CD8-positive, alpha-beta memory T cell (primary cell): ENCODE results near the gene KRTAP22-1. TPM values are rescaled to one million over a fixed set of nuclear protein-coding genes. Genes with fewer than 3 reads are reported as not detected.

ENCODE experiments used
- CTCF ChIA-PET: fragments of 350-600 bp; sonication (Branson Sonifier 250); formaldehyde crosslinking; loops from one replicate; lab custom pipeline; 2021; ENCODE audit warnings: antibody characterized with exemption; lab: Charles Lee
- POLR2A ChIA-PET: fragments of 350-600 bp; sonication (Branson Sonifier 250); formaldehyde crosslinking; loops from one replicate; lab custom pipeline; 2021; ENCODE audit warnings: antibody characterized with exemption; lab: Charles Lee
- DNase-seq, 5 donors: peaks; one replicate each; pipeline versions ENCODE4 v3.0.0 to v3.0.0-alpha.2; 2020 to 2022; ENCODE audit warnings: mixed read lengths in 1 of 5
- H3K27ac ChIP-seq: one replicate; pipeline ENCODE4 v1.7.0; 2013; ENCODE audit warnings: low read depth, mild to moderate bottlenecking, low read length, moderate library complexity
- H3K27me3 ChIP-seq: 2 replicates; pipeline ENCODE4 v1.7.0; 2013; ENCODE audit warnings: low read length, mild to moderate bottlenecking; ENCODE audit not compliant: insufficient read depth, poor library complexity, severe bottlenecking
- H3K36me3 ChIP-seq: 2 replicates; pipeline ENCODE4 v1.7.0; 2013; ENCODE audit warnings: mild to moderate bottlenecking, low read length, moderate library complexity; ENCODE audit not compliant: insufficient read depth
- H3K4me1 ChIP-seq: 2 replicates; pipeline ENCODE4 v1.7.0; 2013; ENCODE audit warnings: mild to moderate bottlenecking, low read length, moderate library complexity; ENCODE audit not compliant: insufficient read depth
- H3K4me3 ChIP-seq: 2 replicates; pipeline ENCODE4 v1.7.0; 2013; ENCODE audit warnings: mild to moderate bottlenecking, low read length
- H3K9me3 ChIP-seq: 2 replicates; pipeline ENCODE4 v1.7.0; 2013; ENCODE audit warnings: mild to moderate bottlenecking, low read length
- H3K27ac Mint-ChIP-seq, 8 donors: one replicate each; pipeline ENCODE4 v1.8.0; 2020 to 2021; ENCODE audit warnings: mixed read lengths in 8 of 8, mild to moderate bottlenecking in 6 of 8, inconsistent platforms in 3 of 8, moderate library complexity in 3 of 8
- H3K27me3 Mint-ChIP-seq, 2 donors: one replicate each; pipeline ENCODE4 v1.8.0; 2020 to 2021; ENCODE audit warnings: mixed read lengths in 2 of 2, mild to moderate bottlenecking in 1 of 2, moderate library complexity in 1 of 2
- H3K36me3 Mint-ChIP-seq, 3 donors: one replicate each; pipeline ENCODE4 v1.8.0; 2020 to 2021; ENCODE audit warnings: mixed read lengths in 3 of 3, inconsistent platforms in 1 of 3, mild to moderate bottlenecking in 1 of 3
- H3K4me1 Mint-ChIP-seq, 3 donors: one replicate each; pipeline ENCODE4 v1.8.0; 2020 to 2021; ENCODE audit warnings: mixed read lengths in 3 of 3, inconsistent platforms in 1 of 3, mild to moderate bottlenecking in 1 of 3
- H3K4me3 Mint-ChIP-seq, 7 donors: one replicate each; pipeline ENCODE4 v1.8.0; 2020 to 2021; ENCODE audit warnings: mixed read lengths in 7 of 7, mild to moderate bottlenecking in 6 of 7, moderate library complexity in 4 of 7, inconsistent platforms in 2 of 7
- H3K9me3 Mint-ChIP-seq, 5 donors: one replicate each; pipeline ENCODE4 v1.8.0; 2020 to 2022; ENCODE audit warnings: mixed read lengths in 5 of 5, mild to moderate bottlenecking in 3 of 5, moderate library complexity in 2 of 5, inconsistent platforms in 1 of 5
- polyA plus RNA-seq: library from polyadenylated mRNA; unstranded; fragments of 300-500 nt; fragmentation: Illumina TruSeq; gene quantifications from one replicate; pipeline ENCODE4 v1.2.3, GENCODE V29; 2021
- total RNA-seq, 2 experiments: library from RNA; stranded (reverse); gene quantifications; one replicate each; pipeline ENCODE4 v1.2.3, GENCODE V29; 2021

The KRTAP22-1 gene
- total and polyA plus RNA-seq, 3 experiments from 2014 or later = not detected

GRCh38 chr21:30577766-30578165, 23.1 kb upstream of the KRTAP22-1 start:
- H3K36me3 Mint-ChIP-seq = no peaks in the 10 kb centered on the region

DNA sequence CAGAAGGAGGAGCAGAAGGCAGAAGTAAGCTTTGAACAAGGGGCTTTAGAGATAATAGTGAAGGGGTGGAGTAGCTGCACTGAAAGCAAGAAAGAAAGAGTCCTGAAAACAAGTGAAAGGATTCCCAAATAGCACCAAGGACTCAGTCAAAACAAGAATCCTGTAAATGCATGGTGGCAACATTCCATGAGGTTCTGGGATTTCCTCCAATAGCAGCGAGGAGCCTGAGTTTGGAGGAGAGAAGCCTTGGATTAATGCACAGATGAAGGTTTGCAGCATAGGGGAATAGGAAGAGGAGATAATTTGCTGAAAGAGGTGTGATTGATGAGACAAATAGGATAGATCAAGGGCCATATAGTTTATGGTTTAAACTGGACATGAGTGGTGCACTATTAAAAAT, 21.5 kb upstream of the KRTAP22-1 start:
- H3K27me3 Mint-ChIP-seq = no peaks in the 10 kb centered on the region
- Histone ChIP-seq H3K4me1 (no peaks in the 10 kb centered on the region), H3K27ac (no peak overlapping the region), H3K36me3 (no peaks in the 10 kb centered on the region), H3K4me3 (no peak overlapping the region), H3K27me3 (no peaks in the 10 kb centered on the region), H3K9me3 (no peaks in the 10 kb centered on the region)
- H3K27ac Mint-ChIP-seq = no peak overlapping the region
- H3K4me3 Mint-ChIP-seq = no peak overlapping the region
- peaks cover 0 to 3% (median 0%) of the 10 kb centered on the region in 5 donors for H3K9me3 Mint-ChIP-seq
- ChIA-PET POLR2A (no interaction called here), CTCF (no interaction called here)
- no peaks in the 10 kb centered on the region for H3K4me1 Mint-ChIP-seq
- DNase-seq = no peak
- no peaks in the 10 kb centered on the region for H3K36me3 Mint-ChIP-seq

More at GRCh38 chr21:30577766-30578165, 23.1 kb upstream of the KRTAP22-1 start:
- H3K27ac Mint-ChIP-seq = no peak overlapping the region
- Histone ChIP-seq H3K4me3 (no peak overlapping the region), H3K36me3 (no peaks in the 10 kb centered on the region), H3K27ac (no peak overlapping the region), H3K4me1 (no peaks in the 10 kb centered on the region), H3K27me3 (no peaks in the 10 kb centered on the region), H3K9me3 (no peaks in the 10 kb centered on the region)
- ChIA-PET CTCF (no interaction called here), POLR2A (no interaction called here)
- H3K27me3 Mint-ChIP-seq = no peaks in the 10 kb centered on the region
- no peak for DNase-seq
- H3K9me3 Mint-ChIP-seq = peaks cover 0 to 3% (median 2%) of the 10 kb centered on the region in 5 donors
- no peak overlapping the region for H3K4me3 Mint-ChIP-seq
- H3K4me1 Mint-ChIP-seq = no peaks in the 10 kb centered on the region

- DNase-seq = no peak
- H3K9me3 Mint-ChIP-seq = peaks cover 0 to 3% (median 2%) of the 10 kb centered on the region in 5 donors
- H3K4me1 ChIP-seq = no peaks in the 10 kb centered on the region
- H3K27ac Mint-ChIP-seq = no peak overlapping the region
- CTCF ChIA-PET = no interaction called here
- H3K27me3 ChIP-seq = no peaks in the 10 kb centered on the region
- H3K4me3 Mint-ChIP-seq = no peak overlapping the region
- no peaks in the 10 kb centered on the region for H3K4me1 Mint-ChIP-seq
- H3K4me3 ChIP-seq = no peak overlapping the region
- H3K36me3 Mint-ChIP-seq = no peaks in the 10 kb centered on the region
- H3K27ac ChIP-seq = no peak overlapping the region
- no peaks in the 10 kb centered on the region for H3K9me3 ChIP-seq
- H3K27me3 Mint-ChIP-seq = no peaks in the 10 kb centered on the region
- POLR2A ChIA-PET = no interaction called here
- H3K36me3 ChIP-seq = no peaks in the 10 kb centered on the region
These were observed 20.8 kb upstream of the KRTAP22-1 start for GRCh38 chr21:30580132-30580531.

DNA sequence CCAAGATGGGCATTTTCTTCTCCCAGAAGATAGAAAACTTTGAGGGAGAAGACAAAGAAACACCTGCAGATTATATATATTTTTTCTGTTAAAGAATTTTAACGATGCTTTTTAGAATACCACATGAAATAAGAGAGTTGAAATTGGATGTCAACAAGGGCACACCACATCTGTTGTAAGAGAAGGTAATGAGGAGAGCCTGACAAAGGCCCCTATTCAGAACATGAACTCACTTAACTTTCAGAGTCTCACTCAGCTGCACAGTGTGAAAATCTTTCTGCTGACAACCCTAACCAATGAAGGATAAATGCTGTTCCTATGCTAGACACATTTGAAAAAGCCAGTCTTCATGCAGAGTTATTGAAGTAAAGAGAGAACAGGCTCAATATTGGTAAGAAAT, 18.0 kb upstream of the KRTAP22-1 start:
- no peak for DNase-seq
- H3K27ac ChIP-seq = no peak overlapping the region
- Mint-ChIP-seq H3K36me3 (no peaks in the 10 kb centered on the region), H3K4me1 (no peaks in the 10 kb centered on the region), H3K27ac (no peak overlapping the region), H3K4me3 (no peak overlapping the region), H3K9me3 (peaks cover 0 to 2% (median 2%) of the 10 kb centered on the region in 5 donors), H3K27me3 (no peaks in the 10 kb centered on the region)
- no peaks in the 10 kb centered on the region for H3K27me3 ChIP-seq
- H3K9me3 ChIP-seq = no peaks in the 10 kb centered on the region
- no peaks in the 10 kb centered on the region for H3K4me1 ChIP-seq
- POLR2A ChIA-PET = no interaction called here
- no peaks in the 10 kb centered on the region for H3K36me3 ChIP-seq
- CTCF ChIA-PET = no interaction called here
- H3K4me3 ChIP-seq = no peak overlapping the region

DNA sequence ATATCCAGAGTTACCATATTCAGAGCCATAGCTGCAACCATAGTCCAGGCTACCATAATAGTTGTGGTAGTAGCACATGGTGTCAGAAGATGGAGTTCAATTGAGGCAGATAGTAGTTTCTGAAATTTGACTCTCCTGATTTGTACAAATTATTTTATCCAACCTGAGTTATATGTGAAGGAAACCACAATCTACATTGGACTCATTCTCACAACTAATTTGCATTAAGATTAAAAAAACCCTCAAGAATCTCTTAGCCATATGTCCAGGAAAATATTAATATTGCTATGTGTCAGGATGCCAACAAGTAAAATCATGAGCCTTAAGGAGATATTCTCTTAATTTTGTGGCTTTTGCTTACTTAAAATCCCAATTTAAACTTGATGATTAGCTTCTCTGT, 10.6 kb upstream of the KRTAP22-1 start, which contains the start of gene KRTAP22-2:
KRTAP22-2 (minus strand) TSS at position 101 of the 400 bp plus-strand sequence.
- Mint-ChIP-seq H3K27me3 (no peaks in the 10 kb centered on the region), H3K9me3 (no peaks in the 10 kb centered on the region), H3K27ac (no peak within 1 kb of the TSS), H3K36me3 (no peaks in the 10 kb centered on the region), H3K4me1 (no peaks in the 10 kb centered on the region), H3K4me3 (no peak within 1 kb of the TSS)
- Histone ChIP-seq H3K27ac (no peak within 1 kb of the TSS), H3K27me3 (no peaks in the 10 kb centered on the region), H3K36me3 (no peaks in the 10 kb centered on the region), H3K4me1 (no peaks in the 10 kb centered on the region), H3K4me3 (no peak within 1 kb of the TSS), H3K9me3 (no peaks in the 10 kb centered on the region)
- DNase-seq = no peak
- ChIA-PET POLR2A (no interaction called here), CTCF (no interaction called here)

GRCh38 chr21:30592140-30592539, 8.7 kb upstream of the KRTAP22-1 start, which contains the start of gene KRTAP6-3:
Gene KRTAP6-3, plus strand, starts transcription at chr21:30592440. Its CDS starts 6 bp downstream, at chr21:30592446.
- CTCF ChIA-PET = no interaction called here
- no peak within 1 kb of the TSS for H3K27ac Mint-ChIP-seq
- DNase-seq = no peak
- no peaks in the 10 kb centered on the region for H3K27me3 ChIP-seq
- POLR2A ChIA-PET = no interaction called here
- H3K36me3 Mint-ChIP-seq = no peaks in the 10 kb centered on the region
- no peaks in the 10 kb centered on the region for H3K36me3 ChIP-seq
- no peaks in the 10 kb centered on the region for H3K4me1 Mint-ChIP-seq
- no peak within 1 kb of the TSS for H3K4me3 Mint-ChIP-seq
- H3K9me3 ChIP-seq = no peaks in the 10 kb centered on the region
- H3K27ac ChIP-seq = no peak within 1 kb of the TSS
- H3K9me3 Mint-ChIP-seq = peaks cover 0 to 3% (median 2%) of the 10 kb centered on the region in 5 donors
- no peaks in the 10 kb centered on the region for H3K27me3 Mint-ChIP-seq
- H3K4me1 ChIP-seq = no peaks in the 10 kb centered on the region
- no peak within 1 kb of the TSS for H3K4me3 ChIP-seq

DNA sequence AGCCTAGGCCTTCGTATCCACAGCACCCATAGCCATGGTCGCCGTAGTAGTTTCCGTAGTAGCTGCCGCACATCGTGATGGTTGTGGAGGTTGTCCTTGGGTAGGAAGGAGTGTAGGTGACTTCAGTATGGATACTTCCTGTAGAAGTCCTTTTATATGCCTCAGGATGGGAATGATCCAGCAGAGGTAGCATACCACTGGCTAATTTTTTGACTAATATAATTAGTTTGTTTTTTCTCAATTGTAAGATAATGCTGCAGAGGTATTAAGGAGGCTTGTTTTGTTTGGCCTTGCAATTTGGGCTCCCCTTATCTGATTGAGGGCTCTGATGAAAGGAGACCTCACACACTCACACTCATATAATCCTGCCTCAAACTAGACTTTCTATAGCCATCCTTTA, 2.1 kb upstream of the KRTAP22-1 start, which contains the start of gene KRTAP6-2:
KRTAP6-2 (minus strand) TSS at position 101 of the 400 bp plus-strand sequence; CDS start at position 73, 28 bp downstream.
- Mint-ChIP-seq H3K4me1 (no peaks in the 10 kb centered on the region), H3K9me3 (peaks cover 3 to 16% (median 7%) of the 10 kb centered on the region in 5 donors), H3K4me3 (no peak within 1 kb of the TSS), H3K27me3 (no peaks in the 10 kb centered on the region), H3K27ac (no peak within 1 kb of the TSS), H3K36me3 (no peaks in the 10 kb centered on the region)
- Histone ChIP-seq H3K4me3 (no peak within 1 kb of the TSS), H3K36me3 (no peaks in the 10 kb centered on the region), H3K27me3 (no peaks in the 10 kb centered on the region), H3K27ac (no peak within 1 kb of the TSS), H3K4me1 (no peaks in the 10 kb centered on the region), H3K9me3 (no peaks in the 10 kb centered on the region)
- no peak for DNase-seq
- ChIA-PET POLR2A (no interaction called here), CTCF (no interaction called here)

- Mint-ChIP-seq H3K4me1 (no peaks in the 10 kb centered on the region), H3K36me3 (no peaks in the 10 kb centered on the region), H3K27ac (no peak overlapping the region), H3K27me3 (peaks cover 0 to 1% of the 10 kb centered on the region in 2 donors), H3K4me3 (no peak overlapping the region), H3K9me3 (peaks cover 1 to 21% (median 6%) of the 10 kb centered on the region in 5 donors)
- ChIA-PET POLR2A (no interaction called here), CTCF (no interaction called here)
- Histone ChIP-seq H3K27me3 (no peaks in the 10 kb centered on the region), H3K9me3 (no peaks in the 10 kb centered on the region), H3K36me3 (no peaks in the 10 kb centered on the region), H3K4me3 (no peak overlapping the region), H3K27ac (no peak overlapping the region), H3K4me1 (no peaks in the 10 kb centered on the region)
- no peak for DNase-seq
These were observed 5.1 kb downstream of the KRTAP22-1 start for GRCh38 chr21:30605968-30606367.
